Thyroid gland (tissue), 4 donors: ENCODE data around the gene EEF1AKMT3.

Experiments used
- CTCF ChIP-seq, 6 experiments: fragments of 200-600 bp in 3 of 6; fragments of 450-650 bp in 3 of 6; sonication (generic) in 3 of 6; IDR thresholded peaks; one replicate each; pipeline ENCODE4 v1.5.1; 2016 to 2019; ENCODE audit warnings: antibody characterized with exemption in 6 of 6, mild to moderate bottlenecking in 2 of 6, inconsistent platforms in 1 of 6, moderate library complexity in 1 of 6
- POLR2A ChIP-seq, 2 donors: fragments of 450-650 bp; IDR thresholded peaks; one replicate each; pipeline ENCODE4 v1.6.1; 2017; ENCODE audit warnings: antibody characterized with exemption in 2 of 2, mild to moderate bottlenecking in 2 of 2, moderate library complexity in 1 of 2

DNA sequence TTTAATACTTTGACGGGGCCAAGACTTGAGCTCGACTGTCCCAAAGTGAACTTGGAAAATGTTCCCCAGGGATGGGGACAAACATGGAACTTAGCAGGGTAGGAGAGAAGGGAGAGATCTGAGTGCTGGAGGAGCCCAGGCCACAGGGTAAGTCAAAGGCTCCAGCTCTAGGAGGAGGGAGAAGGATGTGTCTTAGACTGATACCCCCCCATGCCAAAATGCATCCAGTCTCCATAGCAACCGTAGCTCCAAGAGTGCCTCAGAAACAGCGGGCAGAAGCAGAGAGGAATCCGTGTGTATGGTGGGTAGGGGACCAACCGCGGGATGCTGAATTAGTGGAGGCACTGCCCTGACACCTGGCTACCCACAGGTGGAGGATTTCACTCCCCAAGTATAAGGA, 33.0 kb upstream of the EEF1AKMT3 start:
- TF ChIP-seq CTCF (IDR thresholded peaks at IDR 0.05) (no peak), POLR2A (IDR thresholded peaks at IDR 0.05) (no peak)
